HUES48 (cell line): ENCODE measurements around the gene PTGIS.

Source experiments
- H3K27ac ChIP-seq: one replicate; pipeline ENCODE4 v1.7.0; 2013; ENCODE audit warnings: low read depth, low read length, inconsistent platforms
- H3K27me3 ChIP-seq: 2 replicates; pipeline ENCODE4 v1.6.1; 2013; ENCODE audit warnings: mild to moderate bottlenecking, low read length; ENCODE audit not compliant: control insufficient read depth, insufficient read depth
- H3K36me3 ChIP-seq: 2 replicates; pipeline ENCODE4 v1.6.1; 2013; ENCODE audit warnings: low read length; ENCODE audit not compliant: control insufficient read depth, insufficient read depth
- H3K4me1 ChIP-seq: 2 replicates; pipeline ENCODE4 v1.6.1; 2013; ENCODE audit warnings: mild to moderate bottlenecking, low read length; ENCODE audit not compliant: control insufficient read depth, insufficient read depth
- H3K4me3 ChIP-seq: 2 replicates; pipeline ENCODE4 v1.5.1; 2013; ENCODE audit warnings: mild to moderate bottlenecking, low read depth, low read length
- H3K9ac ChIP-seq: 2 replicates; pipeline ENCODE4 v1.6.1; 2013; ENCODE audit warnings: mild to moderate bottlenecking, low read depth, low read length, moderate library complexity
- H3K9me3 ChIP-seq: 2 replicates; pipeline ENCODE4 v1.6.1; 2013; ENCODE audit warnings: low read length; ENCODE audit not compliant: control insufficient read depth, insufficient read depth

The PTGIS gene

DNA sequence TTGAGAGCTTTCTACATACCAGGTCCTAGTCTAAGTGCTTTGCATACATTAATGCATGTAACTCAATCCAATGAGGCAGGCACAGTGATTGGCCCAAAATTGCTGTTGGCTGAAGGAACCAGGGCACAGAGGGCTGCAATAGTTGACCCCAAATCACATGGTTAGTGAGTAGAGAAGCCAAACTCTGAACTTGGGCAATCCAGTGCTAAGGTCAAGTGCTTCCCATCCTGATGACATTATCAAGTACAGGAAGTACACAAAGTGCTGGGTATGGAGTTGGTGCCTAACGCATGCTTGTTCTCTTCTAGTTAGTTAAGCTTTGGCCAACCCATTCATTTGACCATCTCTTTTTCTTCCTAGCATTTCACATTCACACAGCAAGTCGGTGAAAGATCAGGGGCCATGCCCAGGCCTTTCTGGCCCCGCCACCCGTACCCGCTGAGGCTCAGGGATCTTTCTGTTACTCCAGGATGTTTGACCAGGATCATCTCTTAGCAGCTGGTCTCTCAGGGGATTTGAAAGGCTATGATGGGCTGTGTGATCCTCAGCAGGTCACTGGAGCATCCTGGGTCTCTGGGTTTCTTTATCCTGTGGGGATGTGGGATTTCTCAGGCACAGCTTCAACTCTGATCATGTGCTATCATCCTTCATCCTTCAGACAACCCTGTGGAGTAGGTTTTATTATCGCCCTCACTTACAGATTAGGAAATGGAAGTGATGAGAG is 92.5 kb downstream of the PTGIS start:
- Histone ChIP-seq H3K9me3 (no peaks in the 10 kb centered on the region), H3K4me1 (no peaks in the 10 kb centered on the region), H3K27ac (no peak overlapping the region), H3K9ac (no peak overlapping the region), H3K27me3 (no peaks in the 10 kb centered on the region), H3K4me3 (no peak overlapping the region), H3K36me3 (no peaks in the 10 kb centered on the region)

DNA sequence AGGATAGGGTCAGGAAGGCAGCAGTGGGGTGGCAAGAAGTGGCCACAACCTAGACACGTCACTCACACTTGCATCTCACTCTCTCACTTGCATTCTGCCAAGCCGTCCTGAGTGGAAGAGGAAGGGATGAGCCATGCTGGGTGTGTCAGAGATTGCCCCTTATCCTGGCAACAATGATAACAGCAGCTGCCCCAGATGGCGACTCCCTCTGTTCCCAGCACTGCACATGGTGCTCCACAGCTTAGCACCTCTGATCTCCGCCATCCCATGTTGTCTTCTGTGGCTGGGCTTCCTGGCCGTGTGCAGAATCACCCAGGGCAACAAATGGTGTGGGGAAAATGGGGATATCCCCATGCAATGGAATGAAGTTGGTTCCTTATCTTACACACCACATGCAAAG is 96.5 kb downstream of the PTGIS start:
- Histone ChIP-seq H3K27ac (no peak overlapping the region), H3K36me3 (no peaks in the 10 kb centered on the region), H3K4me3 (no peak overlapping the region), H3K4me1 (no peaks in the 10 kb centered on the region), H3K27me3 (no peaks in the 10 kb centered on the region), H3K9ac (no peak overlapping the region), H3K9me3 (no peaks in the 10 kb centered on the region)

DNA sequence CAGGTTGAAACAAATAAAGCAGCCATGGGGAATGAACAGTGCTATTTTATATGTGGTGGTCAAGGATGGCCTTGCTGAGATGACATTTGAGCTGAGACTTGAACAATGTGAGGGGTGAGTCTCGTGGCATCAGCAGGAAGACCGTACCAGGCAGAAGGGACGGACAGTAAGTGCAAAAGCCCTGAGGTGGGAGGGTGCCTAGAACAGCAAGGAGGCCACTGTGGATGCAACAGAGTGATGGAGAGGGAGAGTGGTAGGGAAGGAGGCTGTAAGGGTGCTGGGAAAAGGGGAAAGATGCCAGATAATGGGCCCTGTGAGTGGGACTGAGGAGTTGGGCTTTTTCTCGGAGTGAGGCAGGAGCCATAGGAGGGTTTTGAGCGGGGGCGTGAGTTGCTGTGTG is 97.0 kb downstream of the PTGIS start:
- Histone ChIP-seq H3K4me3 (no peak overlapping the region), H3K36me3 (no peaks in the 10 kb centered on the region), H3K9me3 (no peaks in the 10 kb centered on the region), H3K4me1 (no peaks in the 10 kb centered on the region), H3K9ac (no peak overlapping the region), H3K27me3 (no peaks in the 10 kb centered on the region), H3K27ac (no peak overlapping the region)

DNA sequence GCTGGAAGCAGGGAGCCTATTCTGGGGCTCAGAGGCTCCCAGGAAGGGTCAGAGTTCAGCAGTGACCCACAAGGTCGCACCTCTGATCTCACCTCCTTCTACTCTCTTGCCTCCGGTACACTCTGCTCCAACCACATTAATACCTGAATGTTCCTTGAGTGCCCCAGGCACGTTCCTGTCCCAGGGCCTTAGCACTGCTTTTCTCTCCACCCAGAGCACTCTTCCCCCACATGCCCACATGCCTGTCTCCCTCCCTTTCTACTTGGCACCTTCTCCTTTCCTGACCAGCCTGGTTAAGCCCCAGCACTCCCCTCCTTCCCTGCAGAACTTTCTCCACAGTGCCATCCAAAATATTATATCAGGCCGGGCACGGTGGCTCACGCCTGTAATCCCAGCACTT is 98.9 kb downstream of the PTGIS start:
- H3K27ac ChIP-seq = no peak overlapping the region
- no peaks in the 10 kb centered on the region for H3K9me3 ChIP-seq
- H3K4me3 ChIP-seq = no peak overlapping the region
- H3K9ac ChIP-seq = no peak overlapping the region
- H3K27me3 ChIP-seq = no peaks in the 10 kb centered on the region
- no peaks in the 10 kb centered on the region for H3K36me3 ChIP-seq
- no peaks in the 10 kb centered on the region for H3K4me1 ChIP-seq

DNA sequence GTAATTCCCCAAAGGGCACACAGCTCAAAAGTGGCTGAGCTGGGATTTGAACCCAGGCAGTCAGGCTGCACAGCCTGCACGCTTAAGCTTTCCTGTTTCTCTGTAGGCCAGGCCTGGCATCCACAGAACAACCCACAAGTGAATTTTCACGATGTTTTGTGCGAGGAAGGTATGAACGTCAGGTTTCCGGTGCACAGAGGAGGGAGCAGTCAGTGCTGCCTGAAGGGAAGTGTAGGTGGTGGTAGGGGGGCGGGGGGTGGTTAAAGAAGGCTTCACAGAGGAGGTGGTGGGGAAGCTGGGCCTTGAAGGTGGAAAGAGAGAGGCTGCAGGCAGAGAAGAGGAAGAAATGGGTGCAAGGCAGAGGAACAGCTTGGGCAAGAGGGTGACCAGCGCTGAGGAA is 99.5 kb downstream of the PTGIS start:
- Histone ChIP-seq H3K27me3 (no peaks in the 10 kb centered on the region), H3K27ac (no peak overlapping the region), H3K36me3 (no peaks in the 10 kb centered on the region), H3K9me3 (no peaks in the 10 kb centered on the region), H3K4me3 (no peak overlapping the region), H3K9ac (no peak overlapping the region), H3K4me1 (no peaks in the 10 kb centered on the region)

DNA sequence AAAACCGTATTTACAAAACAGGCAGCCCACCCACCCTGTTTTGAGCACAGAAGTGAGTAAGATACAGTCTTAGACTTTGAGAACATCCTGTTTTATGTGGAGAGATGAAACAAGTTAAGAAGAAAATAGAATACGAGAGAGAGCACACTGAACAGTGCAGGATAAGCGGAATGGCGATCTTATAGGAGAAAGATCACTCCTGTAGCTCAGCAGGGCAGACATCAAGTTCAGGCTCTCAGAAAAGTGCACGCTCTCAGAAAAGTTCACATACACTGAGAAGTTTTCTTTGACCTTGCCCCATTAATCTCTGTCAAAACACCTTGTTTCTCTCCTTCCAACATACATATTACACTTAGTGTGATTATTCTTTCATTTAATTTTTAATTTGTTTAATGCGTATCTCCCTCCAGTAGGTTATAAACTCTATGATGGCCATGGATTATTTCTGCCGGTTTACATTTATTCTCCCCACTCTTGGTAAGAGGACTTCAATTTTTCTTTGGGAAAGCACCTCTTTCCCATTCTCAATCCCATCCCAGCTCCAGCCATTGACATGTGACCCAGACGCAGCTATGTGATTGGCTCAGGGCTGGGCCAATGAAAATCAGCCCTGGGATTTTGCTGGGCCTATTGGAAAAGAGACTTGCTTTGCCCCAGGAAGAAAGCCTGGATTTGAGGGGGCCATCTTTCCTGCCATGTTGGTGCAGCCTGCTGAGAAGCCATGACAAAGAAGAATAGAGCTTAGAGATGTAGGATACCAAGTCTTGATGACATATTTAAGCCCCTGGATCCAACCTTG is 101.6 kb downstream of the PTGIS start:
- no peak overlapping the region for H3K9ac ChIP-seq
- no peaks in the 10 kb centered on the region for H3K4me1 ChIP-seq
- no peak overlapping the region for H3K27ac ChIP-seq
- no peaks in the 10 kb centered on the region for H3K27me3 ChIP-seq
- H3K9me3 ChIP-seq = no peaks in the 10 kb centered on the region
- no peak overlapping the region for H3K4me3 ChIP-seq
- no peaks in the 10 kb centered on the region for H3K36me3 ChIP-seq

DNA sequence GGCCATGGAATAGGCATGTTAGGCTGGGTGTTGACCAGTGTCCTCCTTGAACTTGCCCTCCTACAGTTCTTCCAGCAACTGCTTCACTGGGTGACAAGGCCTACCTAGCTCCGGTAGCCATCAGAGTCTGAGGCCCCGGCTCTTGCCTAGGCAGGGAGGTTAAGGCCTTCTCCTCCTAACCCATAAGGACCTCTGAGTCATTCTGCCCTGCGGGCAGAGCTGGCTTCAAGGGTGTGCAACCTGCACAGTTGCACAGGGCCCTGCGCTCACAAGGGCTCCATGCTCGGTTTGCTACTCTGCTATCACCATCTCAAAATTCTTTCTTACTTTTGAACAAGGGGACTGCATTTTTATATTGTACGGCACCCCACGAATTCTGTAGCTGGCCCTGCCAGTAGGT is 103.4 kb downstream of the PTGIS start:
- no peaks in the 10 kb centered on the region for H3K9me3 ChIP-seq
- no peaks in the 10 kb centered on the region for H3K36me3 ChIP-seq
- no peak overlapping the region for H3K4me3 ChIP-seq
- H3K4me1 ChIP-seq = no peaks in the 10 kb centered on the region
- no peaks in the 10 kb centered on the region for H3K27me3 ChIP-seq
- H3K9ac ChIP-seq = no peak overlapping the region
- no peak overlapping the region for H3K27ac ChIP-seq

DNA sequence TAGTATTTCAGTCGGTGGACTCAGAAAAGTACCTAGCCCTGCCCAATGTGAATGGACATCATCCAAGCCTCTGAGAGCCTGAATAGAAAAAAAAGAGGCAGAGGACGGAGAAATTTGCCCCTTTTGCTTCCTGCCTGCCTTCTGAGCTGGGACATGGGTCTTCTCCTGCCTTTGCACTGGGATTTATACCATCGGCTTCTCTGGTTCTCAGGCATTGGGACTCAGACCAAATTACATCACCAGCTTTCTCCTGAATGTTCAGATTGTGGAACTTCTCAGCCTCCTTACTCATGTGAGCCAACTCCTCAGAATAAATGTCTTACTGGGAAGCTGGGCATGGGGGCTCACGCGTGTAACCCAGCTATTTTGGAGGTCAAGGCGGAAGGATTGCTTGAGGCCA is 105.3 kb downstream of the PTGIS start:
- Histone ChIP-seq H3K27ac (no peak overlapping the region), H3K9ac (no peak overlapping the region), H3K4me3 (no peak overlapping the region), H3K4me1 (no peaks in the 10 kb centered on the region), H3K36me3 (no peaks in the 10 kb centered on the region), H3K27me3 (no peaks in the 10 kb centered on the region), H3K9me3 (no peaks in the 10 kb centered on the region)

DNA sequence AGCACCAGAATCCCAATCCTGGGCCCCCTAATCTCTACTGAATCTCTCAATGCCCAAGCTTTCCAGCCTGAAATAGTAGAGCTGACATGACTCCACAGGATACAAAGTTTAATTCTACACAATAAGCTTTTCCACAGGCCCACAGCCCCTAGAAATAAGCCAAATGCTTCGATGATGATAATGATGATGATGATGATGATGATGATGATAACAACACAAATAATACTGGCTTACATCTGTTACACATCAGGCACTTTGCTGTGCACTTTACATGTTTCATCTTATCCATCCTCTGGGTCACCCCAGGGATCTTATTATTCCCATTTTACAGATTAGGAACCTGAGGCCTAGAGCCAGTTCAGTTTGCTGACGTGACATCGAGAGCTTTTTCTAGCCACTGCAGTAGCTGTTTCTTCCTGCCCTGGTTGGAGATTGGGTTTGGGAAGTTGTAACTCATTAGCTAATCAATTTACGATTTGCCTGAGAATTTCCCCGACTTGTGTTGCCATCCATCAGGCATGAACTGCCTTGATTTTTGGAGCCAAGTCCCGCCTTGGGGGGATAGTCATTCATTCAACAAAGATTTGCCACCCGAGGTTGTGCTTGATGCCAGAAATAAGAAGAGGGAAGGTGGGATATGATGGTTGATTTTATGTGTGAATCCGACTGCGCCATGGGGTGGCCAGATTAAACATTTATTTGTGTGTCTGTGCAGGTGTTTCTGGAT is 105.9 kb downstream of the PTGIS start:
- Histone ChIP-seq H3K27ac (no peak overlapping the region), H3K4me3 (no peak overlapping the region), H3K4me1 (no peaks in the 10 kb centered on the region), H3K9ac (no peak overlapping the region), H3K9me3 (no peaks in the 10 kb centered on the region), H3K27me3 (no peaks in the 10 kb centered on the region), H3K36me3 (no peaks in the 10 kb centered on the region)

DNA sequence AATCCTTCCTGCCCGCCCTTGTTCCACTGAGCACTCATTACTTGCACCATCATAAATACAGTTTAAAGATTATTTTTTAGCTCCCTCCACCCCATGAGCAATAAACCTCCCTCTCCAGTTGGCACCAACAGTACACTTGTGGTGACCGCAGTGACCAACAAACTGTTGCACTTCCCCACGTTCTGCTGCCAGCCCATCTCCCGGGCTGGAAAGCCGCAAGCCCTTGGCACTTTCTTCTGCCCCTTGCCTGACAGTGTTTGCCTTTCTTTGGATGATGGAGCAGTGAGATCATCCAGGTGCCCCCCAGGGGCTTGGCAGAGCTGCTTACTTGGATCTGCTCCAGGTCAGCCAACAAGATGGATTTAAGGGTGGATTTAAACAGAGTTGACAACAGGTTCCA is 107.0 kb downstream of the PTGIS start:
- H3K27ac ChIP-seq = no peak overlapping the region

DNA sequence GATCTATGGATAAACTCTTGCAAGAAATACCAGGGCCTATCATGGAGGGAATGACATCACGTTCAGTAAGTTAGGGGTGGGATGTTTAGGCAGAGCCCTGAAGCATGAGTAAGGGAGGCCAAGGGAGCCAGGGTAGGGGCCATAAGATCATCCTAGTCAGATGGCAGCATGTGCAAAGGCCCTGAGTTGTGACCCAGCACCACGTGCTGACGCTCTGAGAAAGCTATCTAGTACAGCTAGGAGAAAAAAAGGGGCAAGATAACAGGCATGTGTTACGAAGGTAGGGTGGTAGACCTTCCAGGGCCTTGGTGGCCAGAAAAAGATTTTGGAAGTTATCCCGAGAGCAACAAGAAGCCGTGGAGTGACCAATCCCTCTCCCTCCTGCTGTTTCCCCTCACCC is 107.8 kb downstream of the PTGIS start:
- no peak overlapping the region for H3K27ac ChIP-seq
- no peaks in the 10 kb centered on the region for H3K27me3 ChIP-seq
- H3K4me1 ChIP-seq = no peaks in the 10 kb centered on the region

More for the DNA sequence above, 107.0 kb downstream of the PTGIS start:
- no peaks in the 10 kb centered on the region for H3K36me3 ChIP-seq
- H3K4me3 ChIP-seq = no peak overlapping the region
- H3K9ac ChIP-seq = no peak overlapping the region
- no peaks in the 10 kb centered on the region for H3K27me3 ChIP-seq
- H3K4me1 ChIP-seq = no peaks in the 10 kb centered on the region
- H3K9me3 ChIP-seq = no peaks in the 10 kb centered on the region

More for the DNA sequence above, 107.8 kb downstream of the PTGIS start:
- Histone ChIP-seq H3K36me3 (no peaks in the 10 kb centered on the region), H3K9me3 (no peaks in the 10 kb centered on the region), H3K4me3 (no peak overlapping the region), H3K9ac (no peak overlapping the region)
